CD4-positive, alpha-beta T cell treated with Interferon gamma for 1 hour (primary cell): ENCODE measurements around the gene ERP29.

Source experiments
- DNase-seq: peaks from one replicate; pipeline ENCODE4 v3.0.0-alpha.2; 2020

The ERP29 gene

GRCh38 chr12:112049351-112049750 lies 36.1 kb downstream of the ERP29 start:
- no peak for DNase-seq

- DNase-seq, result no peak
These were observed 47.9 kb downstream of the ERP29 start for GRCh38 chr12:112061137-112061536.

GRCh38 chr12:112063273-112063672 lies 50.0 kb downstream of the ERP29 start:
- no peak for DNase-seq

- DNase-seq, result no peak
These were observed 53.3 kb downstream of the ERP29 start for GRCh38 chr12:112066566-112066965.
